ENCODE measurements around the gene LACRT.

Gene LACRT

DNA sequence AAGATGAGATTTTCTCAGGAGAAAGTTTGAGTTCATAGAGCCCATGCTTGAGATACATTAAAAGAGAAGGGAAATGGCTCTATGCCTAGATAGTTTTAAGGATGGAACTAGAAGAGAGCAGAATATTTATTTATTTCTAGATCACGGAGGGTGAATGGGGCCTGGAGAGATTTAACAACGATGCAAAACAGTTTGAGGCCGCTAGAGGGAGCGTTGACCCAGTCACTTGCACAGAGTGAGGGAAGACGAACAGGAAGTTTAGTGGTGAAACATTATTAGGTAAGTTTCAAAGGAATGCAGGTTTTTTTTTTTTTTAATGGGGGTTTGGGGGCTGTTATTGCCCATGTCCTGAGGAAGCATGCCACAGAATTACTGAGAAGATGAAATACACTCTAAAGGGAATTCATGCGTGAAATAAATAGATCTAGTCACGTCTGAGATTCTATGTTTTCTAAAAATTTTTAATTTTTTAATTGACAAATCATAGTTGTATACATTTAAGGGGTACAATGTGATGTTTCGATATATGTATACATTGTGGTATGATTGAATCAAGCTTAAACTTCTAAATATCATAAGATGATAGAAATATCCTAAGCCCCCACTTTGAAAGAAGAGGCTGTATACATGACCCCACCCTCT lies 31.4 kb downstream of the LACRT start:
- TF ChIP-seq, protein P1, sequence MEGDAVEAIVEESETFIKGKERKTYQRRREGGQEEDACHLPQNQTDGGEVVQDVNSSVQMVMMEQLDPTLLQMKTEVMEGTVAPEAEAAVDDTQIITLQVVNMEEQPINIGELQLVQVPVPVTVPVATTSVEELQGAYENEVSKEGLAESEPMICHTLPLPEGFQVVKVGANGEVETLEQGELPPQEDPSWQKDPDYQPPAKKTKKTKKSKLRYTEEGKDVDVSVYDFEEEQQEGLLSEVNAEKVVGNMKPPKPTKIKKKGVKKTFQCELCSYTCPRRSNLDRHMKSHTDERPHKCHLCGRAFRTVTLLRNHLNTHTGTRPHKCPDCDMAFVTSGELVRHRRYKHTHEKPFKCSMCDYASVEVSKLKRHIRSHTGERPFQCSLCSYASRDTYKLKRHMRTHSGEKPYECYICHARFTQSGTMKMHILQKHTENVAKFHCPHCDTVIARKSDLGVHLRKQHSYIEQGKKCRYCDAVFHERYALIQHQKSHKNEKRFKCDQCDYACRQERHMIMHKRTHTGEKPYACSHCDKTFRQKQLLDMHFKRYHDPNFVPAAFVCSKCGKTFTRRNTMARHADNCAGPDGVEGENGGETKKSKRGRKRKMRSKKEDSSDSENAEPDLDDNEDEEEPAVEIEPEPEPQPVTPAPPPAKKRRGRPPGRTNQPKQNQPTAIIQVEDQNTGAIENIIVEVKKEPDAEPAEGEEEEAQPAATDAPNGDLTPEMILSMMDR (IDR thresholded peaks at IDR 0.05; ENCODE audit: low read depth, low read length, missing control alignments), result peak; percentile 87
- DNase-seq (ENCODE audit: low read depth), result peak; percentile 30
- no peak overlapping the region for H3K4me3 ChIP-seq (ENCODE audit: low read depth, low read length)

DNA sequence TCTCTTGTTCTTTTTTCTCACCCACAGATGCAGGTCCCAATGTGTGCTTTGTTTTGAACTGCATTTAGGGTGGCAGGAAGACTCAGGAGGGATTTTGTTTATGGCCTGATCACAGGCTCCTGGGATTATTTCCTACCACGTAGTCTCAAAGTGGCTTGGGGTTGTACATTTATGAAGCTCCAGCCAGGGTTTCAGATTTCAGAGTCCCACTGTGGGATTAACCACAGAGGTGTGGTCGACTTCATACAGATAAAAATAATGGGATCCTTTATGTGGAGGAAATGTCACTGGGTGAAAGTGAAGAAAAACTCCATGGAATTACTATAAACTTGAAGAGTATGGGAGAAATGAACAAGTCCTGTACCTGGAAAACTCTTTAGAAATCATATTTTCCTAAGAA lies 32.0 kb downstream of the LACRT start:
- H3K4me3 ChIP-seq (ENCODE audit: low read depth, low read length), result no peak overlapping the region
- DNase-seq (ENCODE audit: low read depth), result no peak
- TF ChIP-seq, protein P1 (IDR thresholded peaks at IDR 0.05; ENCODE audit: low read depth, low read length, missing control alignments), result no peak

DNA sequence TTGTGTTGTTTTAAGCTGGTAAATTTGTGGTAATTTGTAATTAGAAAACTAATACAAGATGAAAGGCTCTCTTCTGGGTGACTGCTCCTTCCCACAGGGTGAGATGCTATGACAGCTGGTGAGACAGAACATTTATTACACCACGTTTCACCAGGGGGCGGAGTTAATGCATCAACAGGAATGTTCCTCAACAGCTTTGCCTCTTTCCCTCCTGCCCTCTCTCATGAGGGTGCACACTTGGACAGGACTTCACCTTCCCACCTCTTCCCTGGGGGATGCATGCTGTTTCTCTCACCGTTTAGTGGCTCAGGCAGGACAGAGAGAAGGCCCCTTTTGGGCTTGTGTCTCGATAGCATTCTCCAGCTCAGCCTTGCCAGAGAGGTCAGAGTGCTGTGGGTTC lies 32.9 kb downstream of the LACRT start:
- no peak for DNase-seq (ENCODE audit: low read depth)
- H3K4me3 ChIP-seq (ENCODE audit: low read depth, low read length), result no peak overlapping the region
- TF ChIP-seq, protein P1 (IDR thresholded peaks at IDR 0.05; ENCODE audit: low read depth, low read length, missing control alignments), result no peak

DNA sequence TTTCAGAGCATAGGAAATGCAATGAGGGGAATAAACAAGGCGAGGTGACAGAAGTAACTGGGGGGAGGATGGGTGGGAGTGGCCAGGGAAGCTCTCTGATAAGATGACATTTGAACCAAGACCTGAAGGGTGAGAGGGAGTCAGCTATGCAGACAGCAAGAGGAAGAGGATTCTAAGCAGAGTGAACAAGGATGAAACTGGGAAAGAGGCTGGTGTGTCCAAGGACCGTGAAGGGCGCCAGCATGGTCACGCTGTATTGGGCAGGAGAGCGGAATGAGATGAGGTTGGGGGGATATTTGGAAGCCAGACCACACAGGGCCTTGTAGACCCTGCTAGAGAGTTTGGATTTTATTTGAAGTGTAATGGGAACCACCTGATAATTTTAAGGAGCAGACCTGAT lies 35.7 kb downstream of the LACRT start:
- DNase-seq (ENCODE audit: low read depth), result no peak
- TF ChIP-seq, protein P1 (IDR thresholded peaks at IDR 0.05; ENCODE audit: low read depth, low read length, missing control alignments), result no peak
- no peak overlapping the region for H3K4me3 ChIP-seq (ENCODE audit: low read depth, low read length)

DNA sequence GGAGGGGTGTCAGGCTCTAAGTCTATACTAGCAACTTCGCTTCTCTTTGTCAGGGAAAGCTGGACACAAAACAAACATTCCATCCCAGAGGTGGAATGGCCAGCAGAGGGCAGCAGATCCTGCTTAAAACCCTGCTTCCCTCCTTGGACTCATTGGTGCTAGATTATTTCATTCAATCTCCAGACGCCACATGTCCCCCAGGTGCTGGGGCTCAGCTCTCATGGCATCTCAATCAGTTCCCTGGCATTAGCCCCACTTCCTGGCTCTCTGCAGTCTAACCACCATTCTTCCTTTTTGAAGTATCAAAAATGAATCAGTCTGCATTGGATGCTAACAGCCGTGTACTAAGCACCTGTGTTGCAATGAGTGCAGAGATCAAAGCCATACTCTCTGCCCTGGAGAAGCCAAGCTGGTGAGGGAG lies 38.2 kb downstream of the LACRT start:
- TF ChIP-seq, protein P1 (IDR thresholded peaks at IDR 0.05; ENCODE audit: low read depth, low read length, missing control alignments), result peak; percentile 93
- H3K4me3 ChIP-seq (ENCODE audit: low read depth, low read length), result no peak overlapping the region
- no peak for DNase-seq (ENCODE audit: low read depth)

DNA sequence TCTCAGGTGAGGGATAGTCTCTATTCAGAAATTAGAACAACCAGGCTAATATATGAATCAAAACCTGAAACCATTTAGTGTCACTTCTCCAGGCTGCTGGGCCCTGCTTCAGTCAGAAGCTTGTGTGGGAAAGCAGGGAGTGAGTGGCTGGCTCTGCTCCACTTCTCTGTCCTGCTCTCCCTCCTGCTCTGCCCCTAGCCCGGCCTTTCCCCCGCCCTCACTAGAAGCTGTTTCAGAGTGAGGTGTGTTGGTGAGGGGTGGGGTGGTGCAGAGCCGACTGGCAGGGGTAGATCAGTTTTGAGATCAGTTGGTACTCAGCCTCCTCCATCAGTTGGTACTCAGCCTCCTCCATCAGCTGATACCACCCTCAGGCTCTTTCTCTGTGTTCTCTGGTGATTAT lies 39.2 kb downstream of the LACRT start:
- TF ChIP-seq, protein P1 (IDR thresholded peaks at IDR 0.05; ENCODE audit: low read depth, low read length, missing control alignments), result no peak
- no peak overlapping the region for H3K4me3 ChIP-seq (ENCODE audit: low read depth, low read length)
- no peak for DNase-seq (ENCODE audit: low read depth)

DNA sequence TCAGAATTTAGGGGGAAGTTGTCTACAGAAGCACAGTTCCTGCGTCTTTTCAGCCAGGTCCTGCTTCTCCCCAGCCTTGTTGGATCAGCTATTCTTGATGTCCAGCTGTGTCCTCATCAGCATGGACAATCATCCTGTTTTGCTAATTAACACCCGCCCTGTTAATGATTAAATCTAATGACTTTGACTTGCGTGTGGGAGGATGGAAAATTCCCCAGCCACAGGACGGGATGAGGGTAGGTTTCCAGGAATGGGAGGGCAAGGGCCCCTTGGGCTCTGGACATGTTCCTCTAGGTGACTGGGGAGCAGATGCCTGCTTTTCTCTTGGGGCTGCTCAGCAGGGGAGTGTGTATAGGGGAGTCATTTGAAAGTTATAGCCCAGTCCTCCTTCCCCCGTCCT lies 41.0 kb downstream of the LACRT start:
- TF ChIP-seq, protein P1 (IDR thresholded peaks at IDR 0.05; ENCODE audit: low read depth, low read length, missing control alignments), result no peak
- no peak overlapping the region for H3K4me3 ChIP-seq (ENCODE audit: low read depth, low read length)
- no peak for DNase-seq (ENCODE audit: low read depth)
